ENCODE results near the gene GRAMD1A.
A peak's percentile ranks its signal among the peaks of the same experiment; 100 is the strongest.
"Not testable (repeated sequence)": the region's sequence is repeated elsewhere in the genome, so short reads cannot be mapped to it uniquely, and the experiment has no call there.

The GRAMD1A gene

DNA sequence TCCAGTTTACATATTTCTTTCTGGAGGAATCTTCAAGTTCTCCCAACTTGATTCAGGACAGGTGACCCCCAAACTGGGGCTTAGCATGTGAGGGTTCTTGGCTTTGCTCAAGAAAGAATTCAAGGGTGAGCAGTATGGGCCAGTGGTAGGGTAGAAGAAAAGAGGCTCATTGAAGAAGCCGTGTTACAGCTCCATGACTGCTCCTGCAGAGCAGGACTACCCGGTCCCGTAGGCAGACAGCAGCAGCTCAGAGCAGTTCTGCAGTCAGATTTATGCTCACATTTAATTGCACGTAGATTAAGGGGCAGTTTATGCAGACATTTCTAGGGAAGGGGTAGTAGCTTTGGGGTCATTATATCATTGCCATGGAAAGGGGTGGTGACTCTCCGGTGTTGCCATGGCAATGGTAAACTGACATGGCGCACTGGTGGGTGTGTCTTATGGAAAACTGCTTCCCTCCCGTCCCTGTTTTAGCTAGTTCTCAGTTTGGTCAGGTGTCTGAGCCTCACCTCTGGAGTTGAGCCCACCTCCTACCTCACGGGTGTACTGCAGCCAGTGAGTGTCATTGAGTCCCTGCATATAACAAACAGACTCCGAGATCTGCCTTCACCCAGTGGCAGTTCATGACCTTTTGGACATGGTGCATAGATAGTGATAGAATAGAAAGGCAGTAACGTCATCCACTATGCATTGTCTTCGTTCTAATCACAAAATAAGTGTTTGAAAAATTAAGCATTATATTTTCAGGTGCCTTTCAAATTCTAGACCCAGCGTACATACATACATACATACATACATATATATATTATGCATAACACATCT, 20.1 kb upstream of the GRAMD1A start:
- DNase-seq = no peak

DNA sequence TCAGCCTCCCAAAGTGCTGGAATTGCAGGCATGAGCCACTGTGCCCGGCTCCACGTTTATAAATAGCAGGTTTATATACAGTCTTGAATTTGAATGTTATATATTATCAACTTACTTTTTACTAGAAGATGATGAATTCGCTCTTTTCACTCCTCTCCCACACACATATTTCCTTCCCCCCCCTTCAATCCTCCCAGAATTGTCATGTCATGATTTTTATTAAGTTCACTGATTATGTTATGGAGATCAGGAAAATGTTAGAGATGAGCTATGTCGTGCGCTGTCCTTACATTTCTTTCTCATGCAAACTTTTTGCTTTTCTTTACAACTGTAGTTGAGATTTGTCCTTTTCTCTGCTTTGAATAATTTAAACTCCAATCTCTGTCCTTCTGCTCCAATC, 17.8 kb upstream of the GRAMD1A start:
- no peak for DNase-seq

DNA sequence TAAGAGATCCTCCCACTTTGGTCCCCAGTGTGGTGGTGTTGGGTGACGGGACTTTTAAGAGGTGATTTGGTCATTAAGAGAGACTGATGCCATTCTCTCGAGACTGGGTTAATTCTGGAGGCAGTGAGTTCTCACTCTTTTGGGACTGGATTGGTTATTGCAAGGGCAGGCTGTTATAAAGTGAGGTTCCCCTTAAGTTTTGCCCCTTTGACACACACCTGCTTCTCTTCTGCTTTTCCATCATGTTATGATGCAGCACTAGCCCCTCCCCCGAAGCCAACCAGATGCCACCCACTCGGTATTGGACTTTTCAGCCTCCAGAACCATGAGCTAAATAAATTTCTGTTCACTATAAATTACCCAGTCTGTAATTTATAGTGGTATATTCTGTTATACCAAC, 16.3 kb upstream of the GRAMD1A start:
- no peak for DNase-seq

DNA sequence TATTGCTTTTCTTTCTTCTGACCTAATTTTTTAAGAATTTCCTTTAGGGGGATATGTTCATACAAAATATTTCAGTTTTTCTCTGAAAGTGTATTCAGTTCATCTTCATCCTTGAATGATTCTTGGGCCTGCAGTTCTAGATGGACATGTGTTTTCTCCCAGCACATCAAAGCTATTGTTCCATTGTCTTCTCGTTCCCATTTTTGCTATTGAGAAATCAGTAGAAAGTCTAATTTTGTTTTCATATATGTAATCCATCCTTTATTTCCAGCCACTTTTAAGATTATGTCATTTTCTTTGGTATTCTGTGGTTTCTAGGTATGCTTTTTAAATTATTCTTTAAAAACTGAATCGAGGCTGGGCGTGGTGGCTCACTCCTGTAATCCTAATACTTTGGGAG, 15.8 kb upstream of the GRAMD1A start:
- no peak for DNase-seq

DNA sequence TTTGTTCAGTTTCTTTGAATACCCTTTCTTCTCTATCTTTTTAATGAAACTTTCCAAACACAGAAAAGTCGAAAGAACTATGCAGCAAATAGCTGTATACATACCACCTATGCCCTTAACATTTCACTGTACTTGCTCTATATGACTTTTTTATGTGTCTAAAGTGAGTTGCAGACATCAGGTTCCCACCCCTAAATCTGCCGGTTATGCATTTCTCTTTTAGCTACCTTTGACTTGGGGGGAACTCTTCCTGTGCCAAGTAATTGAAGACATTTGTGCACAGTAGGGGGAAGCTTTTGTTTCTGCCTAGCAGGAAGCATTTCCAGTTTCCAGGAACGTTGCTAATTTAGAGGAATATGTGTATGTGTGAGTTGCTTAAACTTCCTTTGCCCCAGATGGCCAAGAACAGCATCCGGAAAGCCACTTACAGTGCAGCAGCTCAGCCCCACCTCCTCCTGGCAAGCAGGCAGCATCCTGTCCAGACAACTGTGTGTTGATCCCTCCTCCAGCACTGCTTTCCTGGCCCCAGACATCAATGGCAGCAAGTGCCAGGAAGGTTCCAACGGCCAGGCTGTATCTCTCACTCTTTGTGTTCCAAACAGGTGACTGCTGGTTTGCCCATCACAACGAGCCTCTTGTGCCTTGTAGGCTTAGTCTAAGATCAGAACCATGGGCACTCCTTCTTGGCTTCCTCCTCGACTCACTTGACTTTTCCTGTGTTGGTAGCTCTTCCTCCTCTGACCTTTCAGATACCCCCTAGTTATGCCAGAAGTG, 14.7 kb upstream of the GRAMD1A start:
- peak; percentile 34 for DNase-seq

DNA sequence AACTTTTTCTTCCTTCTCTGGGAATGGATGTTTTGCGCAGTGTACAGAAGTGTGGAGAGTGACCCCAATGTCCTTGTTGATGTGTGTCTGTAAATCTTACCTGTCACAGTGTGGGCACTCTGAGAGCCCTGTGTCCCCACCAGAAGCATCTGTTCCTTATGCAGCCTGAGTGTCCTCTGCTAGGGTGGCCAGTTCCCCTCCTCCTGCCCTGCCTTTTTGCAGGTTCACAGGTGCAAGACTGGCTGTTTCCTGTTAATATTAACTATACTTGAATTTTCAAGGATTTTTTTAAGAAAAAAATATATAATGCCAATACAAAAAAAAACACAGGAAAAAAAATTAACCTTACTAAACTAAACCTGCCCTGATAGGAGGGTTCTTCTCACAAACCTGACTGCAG, 12.0 kb upstream of the GRAMD1A start:
- no peak for DNase-seq

DNA sequence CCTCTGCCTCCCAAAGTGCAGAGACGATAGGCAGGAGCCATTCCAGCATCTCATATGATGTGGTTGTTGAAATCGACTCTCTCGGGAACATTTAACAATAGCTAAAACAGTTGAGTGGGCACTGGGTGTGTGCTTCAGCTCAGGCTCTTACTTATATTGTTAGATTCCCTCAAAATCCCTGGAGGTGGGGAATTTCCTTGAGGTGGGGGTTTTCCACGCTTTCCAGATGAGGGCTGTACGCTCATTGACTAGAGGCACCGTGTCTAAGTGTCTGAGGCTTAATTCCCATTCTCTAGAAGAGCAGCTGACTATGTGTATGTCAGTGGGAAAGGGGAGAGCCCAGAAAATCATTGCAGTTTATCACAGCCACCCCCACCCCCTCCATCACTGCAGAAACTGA, 10.8 kb upstream of the GRAMD1A start:
- no peak for DNase-seq

DNA sequence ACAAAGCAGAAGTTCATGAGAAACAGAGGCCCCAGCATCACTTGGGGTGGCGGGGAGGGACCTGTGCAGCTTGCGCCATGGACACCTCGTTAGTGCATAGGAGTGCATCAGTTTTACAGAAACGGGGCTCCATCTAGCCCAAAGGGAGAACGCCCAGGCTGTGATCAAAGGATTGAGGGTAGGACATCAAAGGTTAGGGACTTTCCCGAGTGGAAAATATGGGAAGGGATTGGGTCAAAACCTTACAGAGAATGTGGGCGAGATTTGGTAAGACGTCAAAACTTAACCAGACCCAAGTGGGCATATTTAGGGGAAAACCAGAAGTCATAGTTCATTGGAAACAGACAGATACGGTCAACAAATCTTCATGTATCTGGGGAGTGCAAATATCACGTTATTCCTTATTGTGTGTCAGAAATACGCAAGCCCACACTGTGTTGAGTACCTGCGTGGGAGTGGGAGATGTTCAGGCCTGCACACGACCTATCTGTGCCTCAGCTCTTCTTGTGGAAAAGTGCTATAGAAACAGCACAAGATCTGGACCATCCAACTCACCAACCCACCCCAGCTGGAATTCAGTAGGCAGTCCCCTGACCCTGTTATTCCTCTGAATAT, 9.4 kb upstream of the GRAMD1A start:
- no peak for DNase-seq

DNA sequence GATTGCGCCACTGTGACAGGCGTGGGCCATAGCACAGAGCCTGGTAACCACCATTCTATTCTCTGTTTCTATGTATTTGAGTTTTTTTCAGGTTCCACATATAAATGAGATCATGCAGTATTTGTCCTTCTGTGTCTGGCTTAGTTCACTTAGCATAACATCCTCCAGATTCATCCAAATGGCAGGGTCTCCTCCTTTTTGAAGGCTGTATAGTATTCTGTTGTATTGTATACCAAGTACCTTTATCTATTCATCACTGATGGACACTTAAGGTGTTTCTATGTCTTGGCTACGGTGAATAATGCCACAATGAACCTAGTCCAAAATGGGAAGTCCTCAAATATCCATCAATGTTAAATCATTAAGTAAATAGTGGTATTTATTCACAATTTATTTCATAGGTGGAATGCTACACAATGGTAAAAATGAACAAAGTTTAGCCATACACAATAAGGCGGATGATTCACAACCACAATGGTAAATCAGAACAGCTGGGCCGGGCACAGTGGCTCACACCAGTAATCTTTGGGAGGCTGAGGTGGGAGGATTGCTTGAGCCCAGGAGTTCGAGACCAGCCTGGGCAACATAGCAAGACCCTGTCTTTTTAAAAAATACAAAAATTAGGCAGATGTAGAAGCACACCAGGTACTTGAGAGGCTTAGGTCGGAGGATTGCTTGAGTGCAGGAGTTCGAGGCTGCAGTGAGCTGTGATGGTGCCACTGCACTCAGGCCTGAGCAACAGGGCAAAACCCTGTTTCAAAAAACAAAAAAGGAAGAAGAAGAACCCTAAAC, 8.4 kb upstream of the GRAMD1A start:
- no peak for DNase-seq

DNA sequence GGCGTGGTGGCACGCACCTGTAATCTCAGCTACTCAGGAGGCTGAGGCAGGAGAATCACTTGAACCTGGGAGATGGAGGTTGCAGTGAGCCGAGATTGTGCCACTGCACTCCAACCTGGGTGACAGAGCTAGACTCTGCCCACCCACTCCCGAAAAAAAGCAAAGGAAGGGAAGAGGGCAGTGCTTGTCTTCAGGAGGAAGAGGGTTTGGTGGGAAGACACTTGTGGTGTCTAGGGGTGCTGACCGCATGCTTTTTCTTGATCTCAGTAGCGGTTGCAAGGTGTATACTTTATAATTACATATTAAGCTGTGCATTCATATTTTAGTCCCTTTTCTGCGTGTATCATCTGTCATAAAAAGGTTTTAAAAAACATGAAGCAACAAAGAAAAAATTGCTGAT, 7.5 kb upstream of the GRAMD1A start:
- peak; percentile 52 for DNase-seq

DNA sequence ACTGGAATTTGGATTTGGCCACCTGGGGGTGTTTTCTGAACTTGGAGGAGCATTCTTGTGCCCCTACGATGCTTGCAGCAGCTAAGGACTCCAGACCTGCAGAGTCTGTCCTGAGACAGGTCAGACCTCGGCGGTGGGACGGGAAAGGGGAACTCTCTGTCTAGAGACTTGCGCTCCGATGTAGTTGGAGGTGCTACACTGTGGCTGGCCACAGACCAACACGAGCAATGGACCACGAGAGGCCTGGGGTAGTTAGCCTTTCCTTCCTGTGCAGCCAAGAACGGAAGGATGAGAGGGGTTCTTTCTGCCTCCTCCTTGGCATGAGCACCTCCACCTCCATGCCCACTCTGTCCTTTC, 5.9 kb upstream of the GRAMD1A start:
- no peak for DNase-seq

DNA sequence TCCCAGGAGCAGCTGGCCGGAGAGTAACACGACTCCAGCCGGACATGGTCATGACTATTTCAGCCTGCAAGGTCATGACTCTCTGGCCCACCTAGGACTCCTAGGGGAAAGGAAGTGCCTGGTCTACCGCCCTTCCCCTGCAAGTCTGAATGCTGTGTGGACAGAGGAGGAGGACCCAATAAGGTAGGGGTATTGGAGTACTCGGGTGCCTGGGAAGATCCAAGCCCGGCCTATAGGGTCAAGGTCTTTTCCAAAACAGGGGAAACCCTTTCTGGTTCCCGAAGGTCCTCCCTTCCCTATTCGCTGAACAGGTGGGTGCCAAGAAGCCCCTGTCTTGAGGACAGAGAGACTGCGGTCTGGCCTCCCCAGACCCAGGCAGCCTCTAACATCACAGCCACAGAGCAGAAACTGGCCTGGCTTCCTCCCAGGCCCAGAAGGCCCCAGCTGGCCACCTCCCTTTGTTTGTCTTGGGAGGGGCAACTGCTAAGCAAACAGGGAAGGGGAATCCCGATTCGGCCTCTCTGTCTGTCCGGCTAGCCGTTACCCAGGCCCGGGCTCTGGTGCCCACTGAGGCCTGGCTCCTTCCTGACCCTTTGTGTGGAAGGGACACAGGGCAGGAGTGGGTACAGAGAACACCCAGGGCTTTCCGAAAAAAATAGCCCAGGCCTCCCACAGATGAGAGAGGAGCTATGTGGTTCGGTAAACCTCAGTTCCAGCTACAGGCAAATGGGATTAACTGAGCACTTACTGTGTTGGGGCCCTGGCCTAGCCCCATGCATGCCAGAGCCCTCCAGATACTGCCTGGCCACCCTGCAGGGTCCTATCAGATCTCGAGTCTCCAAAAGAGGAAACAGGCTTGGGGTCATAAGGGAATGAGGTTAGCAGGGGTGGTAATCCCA, 5.2 kb upstream of the GRAMD1A start:
- DNase-seq = no peak

DNA sequence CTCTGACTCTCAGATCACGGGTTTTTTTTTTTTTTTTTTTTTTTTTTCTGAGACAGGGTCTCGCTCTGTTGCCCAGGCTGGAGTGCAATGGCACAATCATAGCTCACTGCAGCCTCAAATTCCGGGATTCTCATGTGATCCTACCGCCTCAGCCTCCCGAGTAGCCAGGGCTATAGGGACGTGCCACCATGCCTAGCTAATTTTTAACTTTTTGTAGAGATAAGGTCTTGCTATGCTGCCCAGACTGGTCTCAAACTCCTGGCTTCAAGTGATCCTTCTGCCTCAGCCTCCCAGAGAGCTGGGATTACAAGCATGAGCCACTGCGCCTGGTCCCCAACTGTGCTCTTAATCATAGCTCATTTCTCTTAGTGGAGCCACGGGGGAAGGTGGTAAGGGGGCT, 4.6 kb upstream of the GRAMD1A start:
- DNase-seq = no peak

DNA sequence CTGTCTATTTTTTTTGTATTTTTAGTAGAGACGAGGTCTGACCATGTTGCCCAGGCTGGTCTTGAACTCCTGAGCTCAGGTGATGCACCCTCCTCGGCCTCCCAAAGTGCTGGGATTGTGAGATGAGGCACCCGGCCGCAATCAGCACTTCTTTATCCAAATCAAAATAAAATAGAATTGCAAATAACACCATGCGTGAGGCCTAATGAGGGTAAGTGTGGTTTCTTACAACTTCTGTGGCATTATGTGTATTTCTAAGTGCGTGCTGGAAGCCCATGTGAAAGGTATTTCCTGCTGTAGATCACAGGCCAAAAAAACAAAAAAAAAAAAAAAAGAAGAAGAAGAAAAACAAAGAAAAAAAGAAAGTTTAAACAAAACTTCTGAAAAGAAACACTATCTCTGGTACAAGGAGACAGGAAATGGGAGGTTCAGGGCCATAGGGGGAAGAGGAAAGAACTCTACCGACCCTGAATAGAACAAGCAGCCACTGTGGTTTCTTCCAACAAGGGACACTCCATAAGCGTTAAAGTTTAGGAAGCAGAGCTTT, 3.0 kb upstream of the GRAMD1A start:
- no peak for DNase-seq

DNA sequence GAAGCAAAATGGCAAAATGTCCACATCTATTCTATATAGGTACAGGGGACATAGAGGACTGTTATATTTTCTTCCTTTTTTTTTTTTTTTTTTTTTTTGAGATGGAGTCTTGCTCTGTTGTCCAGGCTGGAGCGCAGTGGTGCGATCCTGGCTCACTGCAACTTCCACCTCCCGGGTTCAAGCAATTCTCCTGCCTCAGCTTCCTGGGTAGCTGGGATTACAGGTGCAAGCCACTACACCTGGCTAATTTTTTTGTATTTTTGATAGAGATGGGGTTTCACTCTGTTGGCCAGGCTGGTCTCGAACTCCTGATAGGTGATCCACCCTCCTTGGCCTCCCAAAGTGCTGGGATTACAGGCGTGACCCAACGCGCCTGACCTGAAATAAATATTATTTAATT, 1.9 kb upstream of the GRAMD1A start:
- not testable (repeated sequence) for DNase-seq

DNA sequence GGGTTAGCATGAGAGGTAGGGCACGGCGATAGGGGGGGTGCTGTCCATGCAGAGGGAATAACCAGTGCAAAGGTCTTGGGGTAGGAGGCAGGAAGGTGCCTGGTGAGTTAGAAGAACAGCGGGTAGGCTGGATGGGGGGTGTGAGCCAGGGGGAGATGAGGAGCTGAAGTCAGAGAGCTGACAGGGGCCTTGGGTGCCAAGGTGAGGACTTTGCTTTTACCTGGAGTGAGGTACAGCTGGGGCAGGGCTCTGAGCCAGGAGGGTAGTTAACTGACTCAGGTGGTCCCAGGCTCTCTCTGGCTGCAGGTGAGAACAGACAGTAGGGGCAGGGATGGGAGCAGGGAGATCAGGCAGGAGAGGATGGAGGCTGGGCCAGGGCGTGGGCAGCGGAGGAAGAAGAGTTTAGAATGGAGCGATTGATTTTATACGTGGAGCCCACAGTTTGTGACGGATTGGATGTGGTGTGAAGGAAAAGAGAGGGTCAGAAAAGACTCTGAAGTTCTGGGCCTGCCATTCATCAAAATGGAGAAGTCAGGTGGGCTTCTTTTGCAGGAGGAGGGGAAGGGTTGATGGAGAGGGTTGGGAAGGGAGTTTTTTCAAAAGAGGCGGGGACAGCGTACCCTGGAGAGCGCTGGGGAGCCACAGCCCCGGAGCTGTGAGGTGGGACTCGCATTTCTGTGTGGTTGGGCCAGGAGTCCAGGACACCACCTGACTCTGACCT, 1.2 kb upstream of the GRAMD1A start:
- no peak for DNase-seq

DNA sequence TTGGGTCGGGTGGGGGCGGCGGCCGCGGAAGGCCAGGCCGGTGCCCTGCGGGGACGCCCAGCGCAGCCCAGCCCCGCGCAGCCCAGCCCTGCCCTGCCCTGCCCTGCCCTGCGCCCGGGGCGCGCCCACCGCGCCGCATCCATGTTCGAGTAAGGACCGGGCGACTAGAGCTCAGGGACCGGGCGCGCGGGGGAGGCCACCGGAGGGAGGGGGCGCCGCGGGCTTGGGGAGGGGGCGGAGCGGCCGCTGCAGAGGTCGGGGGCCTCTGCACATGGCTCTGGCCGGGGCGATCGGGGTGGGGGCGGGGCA, 169 bp downstream of the GRAMD1A start:
- DNase-seq = no peak

DNA sequence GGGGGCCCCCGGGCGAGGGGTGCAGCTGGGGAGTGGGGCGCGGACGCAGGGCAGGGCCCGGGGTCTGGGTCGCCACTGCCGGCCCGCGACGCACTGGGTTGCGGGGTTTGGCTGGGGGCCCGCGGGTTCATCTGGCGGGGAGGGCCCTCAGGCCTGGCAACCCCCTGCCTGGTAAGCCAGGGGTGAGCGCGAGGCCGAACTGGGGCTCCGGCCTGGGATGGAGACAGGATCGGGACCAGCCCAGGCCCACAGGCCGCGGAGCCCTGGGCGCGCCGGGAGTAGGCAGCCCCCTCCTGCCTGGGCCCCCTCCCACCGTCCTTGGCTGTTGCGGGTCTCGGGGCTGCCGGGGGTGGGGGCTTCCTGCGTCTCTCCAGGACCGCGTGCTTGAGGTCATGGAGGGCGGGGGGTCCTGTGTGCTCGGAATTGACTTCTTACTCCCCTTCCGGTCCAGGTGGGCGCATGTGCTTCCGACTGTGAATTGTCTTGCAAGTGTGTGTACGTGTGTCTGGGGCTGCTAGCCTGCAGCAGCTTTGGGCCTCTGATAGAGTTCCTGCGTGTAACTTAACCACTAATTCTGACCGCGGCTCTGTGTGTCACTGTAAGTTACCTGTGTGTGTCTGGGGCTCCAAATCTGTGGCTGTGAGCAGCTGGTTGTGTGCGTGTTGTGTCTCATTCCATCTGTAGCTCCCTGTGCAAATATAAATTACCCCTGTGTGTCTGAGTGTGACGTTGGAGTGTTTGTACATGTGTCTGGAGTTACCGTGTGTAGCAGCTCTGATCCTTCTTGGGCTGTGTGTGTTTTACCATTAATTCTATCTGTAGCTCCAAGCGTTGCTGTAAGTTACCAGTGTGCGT, 751 bp downstream of the GRAMD1A start:
- peak; percentile 64 for DNase-seq

DNA sequence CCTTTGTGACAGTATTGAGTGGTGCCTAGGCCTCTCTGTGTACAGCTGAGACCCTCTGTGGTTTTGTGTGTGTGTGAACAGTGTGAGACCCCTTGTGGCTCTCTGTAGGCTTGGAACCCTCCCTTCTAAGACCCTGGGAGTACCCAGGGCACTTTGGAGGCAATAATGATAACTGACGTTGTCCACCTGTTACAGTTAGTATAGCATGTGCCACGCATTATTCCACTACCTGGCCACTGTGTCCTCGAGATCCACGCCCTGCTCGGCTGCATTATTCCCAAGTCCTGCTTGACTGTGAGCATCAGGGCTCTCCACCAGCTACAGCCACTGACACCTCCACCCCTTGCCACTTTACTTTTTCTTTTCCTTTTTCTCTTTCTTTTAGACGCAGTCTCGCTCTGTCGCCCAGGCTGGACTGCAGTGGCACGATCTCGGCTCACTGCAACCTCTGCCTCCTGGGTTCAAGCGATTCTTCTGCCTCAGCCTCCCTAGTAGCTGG, 2.0 kb downstream of the GRAMD1A start:
- DNase-seq = no peak

Data from activated gamma-delta T cell treated with Interleukin-2 at 50 U/mL for 16 hours (primary cell).